ENCODE data around the gene DLG1. TPM values are rescaled to one million over a fixed set of nuclear protein-coding genes. Genes with fewer than 3 reads are reported as not detected.

DLG1 gene
- total and polyA plus RNA-seq, 9 of the 15 experiments (the other 6 are each of a cell fraction or from before 2014, with no cell fraction given): 9.4 to 63.5 (median 43.6) TPM

DNA sequence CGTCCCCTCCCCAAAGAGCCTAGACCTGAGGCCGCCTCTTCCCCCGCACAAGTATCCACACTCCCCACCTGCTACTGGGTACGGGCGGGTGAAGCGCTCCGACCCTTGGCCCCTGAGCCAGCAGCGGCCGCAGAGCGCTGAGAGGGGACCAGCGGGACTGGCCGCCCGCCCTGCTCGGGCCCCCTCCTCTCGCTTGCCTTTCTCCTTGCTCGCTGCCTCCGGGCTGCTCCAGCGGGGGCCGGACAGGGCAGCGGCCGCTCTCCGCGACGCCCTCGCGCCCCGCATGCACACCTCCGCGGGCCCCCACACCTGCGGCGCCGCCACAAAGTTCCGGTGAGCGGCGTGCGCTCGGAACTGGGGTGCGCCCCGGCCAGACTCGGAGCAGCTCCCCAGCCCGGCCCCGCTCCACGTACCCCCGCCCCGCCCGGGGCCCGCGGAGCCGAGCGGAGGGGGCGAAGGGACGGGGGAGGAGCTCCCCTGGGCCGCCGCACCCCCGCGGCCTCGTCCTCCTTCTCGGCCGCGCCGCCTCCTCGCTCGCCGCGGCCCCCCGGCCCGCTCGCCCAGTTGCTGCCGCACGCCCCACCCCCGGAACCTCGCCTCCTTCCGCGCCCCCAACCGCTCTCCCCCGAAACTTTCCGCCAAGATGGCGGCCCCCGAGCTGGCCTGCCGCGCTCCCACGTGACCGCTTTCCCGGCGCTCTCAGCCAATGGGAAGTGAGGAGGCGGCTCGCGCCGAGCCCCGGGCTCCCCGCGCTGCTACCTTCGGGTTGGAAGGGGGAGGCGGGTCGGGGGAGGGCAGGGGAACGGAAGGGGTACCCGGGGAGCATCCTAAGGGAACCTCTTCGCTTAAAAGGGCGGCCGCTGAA lies 704 bp downstream of the DLG1 start (continued):
- no peak for TF ChIP-seq ZNF696 (CRISPR knock-in tag; conservative IDR thresholded peaks at IDR 0.05)
- no peak for TF ChIP-seq CEBPZ (IDR thresholded peaks at IDR 0.05; ENCODE audit: borderline replicate concordance, low read depth, low read length)
- no peak for TF ChIP-seq CBFB (CRISPR knock-in tag; IDR thresholded peaks at IDR 0.05)
- no peak for TF ChIP-seq ZNF212 (CRISPR knock-in tag; IDR thresholded peaks at IDR 0.05)
- no peak for TF ChIP-seq ZNF778 (CRISPR knock-in tag; IDR thresholded peaks at IDR 0.05)
- TF ChIP-seq HSF4 (CRISPR knock-in tag; IDR thresholded peaks at IDR 0.05; ENCODE audit: borderline replicate concordance): no peak
- TF ChIP-seq TOE1 (IDR thresholded peaks at IDR 0.05; ENCODE audit: borderline replicate concordance): peak; percentile 83; the same call in 1 of the 2 replicates
- no peak for TF ChIP-seq TOE1 (CRISPR knock-in tag; IDR thresholded peaks at IDR 0.05; ENCODE audit: borderline replicate concordance, low read depth)
- no peak for TF ChIP-seq ZC3H11A (IDR thresholded peaks at IDR 0.05; ENCODE audit: low read depth, low read length)
- TF ChIP-seq, protein P1, sequence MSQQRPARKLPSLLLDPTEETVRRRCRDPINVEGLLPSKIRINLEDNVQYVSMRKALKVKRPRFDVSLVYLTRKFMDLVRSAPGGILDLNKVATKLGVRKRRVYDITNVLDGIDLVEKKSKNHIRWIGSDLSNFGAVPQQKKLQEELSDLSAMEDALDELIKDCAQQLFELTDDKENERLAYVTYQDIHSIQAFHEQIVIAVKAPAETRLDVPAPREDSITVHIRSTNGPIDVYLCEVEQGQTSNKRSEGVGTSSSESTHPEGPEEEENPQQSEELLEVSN (IDR thresholded peaks at IDR 0.05; ENCODE audit: borderline replicate concordance in 1 of 2, extremely low read depth in 1 of 2, insufficient read depth in 1 of 2, insufficient read length in 1 of 2, low read depth in 1 of 2, low read length in 1 of 2, poor library complexity in 1 of 2, severe bottlenecking in 1 of 2): peak; percentile 9 to 93
- TF ChIP-seq TRIM24 (IDR thresholded peaks at IDR 0.05): no peak
- TF ChIP-seq ZNF699 (CRISPR knock-in tag; IDR thresholded peaks at IDR 0.05; ENCODE audit: insufficient replicate concordance): no peak
- TF ChIP-seq GTF2E2 (tag; IDR thresholded peaks at IDR 0.05): peak; percentile 13; the same call in 1 of the 2 replicates
- TF ChIP-seq DMBX1 (CRISPR knock-in tag; IDR thresholded peaks at IDR 0.05; ENCODE audit: borderline replicate concordance): no peak
- no peak for TF ChIP-seq ZNF449 (CRISPR knock-in tag; IDR thresholded peaks at IDR 0.05)
- no peak for TF ChIP-seq ZNF274 (IDR thresholded peaks at IDR 0.05; ENCODE audit: borderline replicate concordance, low read depth, low read length)
- TF ChIP-seq TAL1 (IDR thresholded peaks at IDR 0.05): no peak
- TF ChIP-seq ETV1 (tag; conservative IDR thresholded peaks at IDR 0.05; ENCODE audit: low read depth): no peak
- peak; percentile 65 for TF ChIP-seq MYC (IDR thresholded peaks at IDR 0.05; ENCODE audit: low read depth, low read length)
- no peak for TF ChIP-seq MYC (CRISPR knock-in tag; IDR thresholded peaks at IDR 0.05; ENCODE audit: borderline replicate concordance, low read depth)
- no peak for TF ChIP-seq NR1H2 (CRISPR knock-in tag; IDR thresholded peaks at IDR 0.05)
